Measurements from ENCODE around the gene FHIT. TPM values are rescaled to one million over a fixed set of nuclear protein-coding genes. Genes with fewer than 3 reads are reported as not detected.
"Not testable (repeated sequence)": the region's sequence is repeated elsewhere in the genome, so short reads cannot be mapped to it uniquely, and the experiment has no call there.

The FHIT gene
- total and polyA plus RNA-seq, 2 of the 4 experiments (the other 2 are of a cell fraction): 0.07 TPM; not detected in 1

- Histone ChIP-seq H2AK9ac (replicated peaks; ENCODE audit: low read depth, low read length, poor library complexity) (no peak overlapping the region), H2BK15ac (ENCODE audit: low read depth, low read length) (no peak overlapping the region), H4K20me1 (ENCODE audit: insufficient read depth, low read length) (no peaks in the 10 kb centered on the region), H3K79me1 (ENCODE audit: low read depth in 1 of 2, low read length in 2 of 2) (no peaks in the 10 kb centered on the region), H3K4me2 (ENCODE audit: low read depth, low read length) (no peak overlapping the region), H4K8ac (ENCODE audit: low read depth in 2 of 2, low read length in 2 of 2) (no peak overlapping the region), H4K5ac (ENCODE audit: low read depth, low read length) (no peak overlapping the region), H3K4me1 (ENCODE audit: control insufficient read depth, insufficient read depth, low read length) (no peaks in the 10 kb centered on the region), H2BK120ac (ENCODE audit: low read depth, low read length) (no peak overlapping the region), H3K36me3 (ENCODE audit: control insufficient read depth, insufficient read depth, low read length) (no peaks in the 10 kb centered on the region), H2AK5ac (ENCODE audit: low read depth, low read length) (no peak overlapping the region), H3K56ac (ENCODE audit: extremely low read depth, insufficient read depth, low read length) (no peak overlapping the region), H2BK5ac (ENCODE audit: low read depth, low read length, poor library complexity, severe bottlenecking) (no peak overlapping the region), H4K91ac (ENCODE audit: insufficient read depth, low read depth, low read length) (no peak overlapping the region), H3K4ac (ENCODE audit: low read depth, low read length) (no peak overlapping the region), H3K18ac (ENCODE audit: low read depth, low read length) (no peak overlapping the region), H3K27ac (ENCODE audit: insufficient read depth, low read length) (no peak overlapping the region), H3K27me3 (ENCODE audit: control insufficient read depth, insufficient read depth, low read length) (no peaks in the 10 kb centered on the region), H3K9me1 (ENCODE audit: insufficient read depth, low read length) (no peaks in the 10 kb centered on the region), H2BK20ac (ENCODE audit: low read depth, low read length) (no peak overlapping the region), H3K9me3 (ENCODE audit: control insufficient read depth, insufficient read depth, low read length) (no peaks in the 10 kb centered on the region), H3K14ac (replicated peaks; ENCODE audit: low read depth, low read length) (no peak overlapping the region), H3K9ac (ENCODE audit: low read depth, low read length) (no peak overlapping the region), H3K23ac (ENCODE audit: low read depth, low read length) (no peak overlapping the region), H3K4me3 (ENCODE audit: insufficient read depth, low read depth, low read length) (no peak overlapping the region), H2AFZ (replicated peaks; ENCODE audit: low read length, poor library complexity) (no peak overlapping the region)
- ChIA-PET POLR2A (ENCODE audit: unreplicated experiment) (no interaction called here), CTCF (no interaction called here)
- intact Hi-C loops (cut with micrococcal nuclease) (no loop called here), in situ Hi-C loops (cut with MboI; ENCODE audit: low sequenced_read_pairs) (no loop called here), dilution Hi-C loops (cut with HindIII; ENCODE audit: low sequenced_read_pairs, unreplicated experiment) (no loop called here)
- WGBS, 2 experiments (ENCODE audit: extremely low coverage in 2 of 2, insufficient read length in 1 of 2): no CpG with 5 or more reads among the region's 1 CpG
- no peak for DNase-seq
- no peak for TF ChIP-seq CEBPB (IDR thresholded peaks at IDR 0.05; ENCODE audit: low read depth, low read length)
- no peak for TF ChIP-seq RAD21 (IDR thresholded peaks at IDR 0.05; ENCODE audit: low read length)
- no peak for TF ChIP-seq MAZ (IDR thresholded peaks at IDR 0.05; ENCODE audit: borderline replicate concordance, low read depth, low read length)
- TF ChIP-seq SMC3 (IDR thresholded peaks at IDR 0.05; ENCODE audit: low read depth, low read length): no peak
- no peak for TF ChIP-seq POLR2A (IDR thresholded peaks at IDR 0.05; ENCODE audit: low read depth, low read length)
- no peak for TF ChIP-seq RFX5 (IDR thresholded peaks at IDR 0.05; ENCODE audit: low read depth, low read length)
- TF ChIP-seq USF2 (IDR thresholded peaks at IDR 0.05; ENCODE audit: low read depth, low read length): no peak
- TF ChIP-seq MAFK (IDR thresholded peaks at IDR 0.05; ENCODE audit: low read depth, low read length): no peak
- no peak for TF ChIP-seq NFE2L2 (IDR thresholded peaks at IDR 0.05; ENCODE audit: low read depth, low read length)
- no peak for TF ChIP-seq FOS (IDR thresholded peaks at IDR 0.05; ENCODE audit: low read depth, low read length)
- ATAC-seq (ENCODE audit: low read depth): no peak
- BruUV-seq (replicated peaks): no TSS peak
Measured at GRCh38 chr3:59935025-59935424, 1316.2 kb downstream of the FHIT start.

- H3K9me3 ChIP-seq (ENCODE audit: control insufficient read depth, insufficient read depth, low read length); DNase-seq; CTCF ChIA-PET; H4K8ac ChIP-seq (ENCODE audit: low read depth in 2 of 2, low read length in 2 of 2); H3K4me3 ChIP-seq (ENCODE audit: insufficient read depth, low read depth, low read length); H3K9ac ChIP-seq (ENCODE audit: low read depth, low read length); H3K27ac ChIP-seq (ENCODE audit: insufficient read depth, low read length); intact Hi-C loops (cut with micrococcal nuclease); H2AFZ ChIP-seq (replicated peaks; ENCODE audit: low read length, poor library complexity); dilution Hi-C loops (cut with HindIII; ENCODE audit: low sequenced_read_pairs, unreplicated experiment); H3K4ac ChIP-seq (ENCODE audit: low read depth, low read length); H3K18ac ChIP-seq (ENCODE audit: low read depth, low read length); H2BK120ac ChIP-seq (ENCODE audit: low read depth, low read length); H3K56ac ChIP-seq (ENCODE audit: extremely low read depth, insufficient read depth, low read length); H3K14ac ChIP-seq (replicated peaks; ENCODE audit: low read depth, low read length); H3K36me3 ChIP-seq (ENCODE audit: control insufficient read depth, insufficient read depth, low read length); H3K79me1 ChIP-seq (ENCODE audit: low read depth in 1 of 2, low read length in 2 of 2); H3K4me1 ChIP-seq (ENCODE audit: control insufficient read depth, insufficient read depth, low read length); in situ Hi-C loops (cut with MboI; ENCODE audit: low sequenced_read_pairs); H4K91ac ChIP-seq (ENCODE audit: insufficient read depth, low read depth, low read length); ATAC-seq (ENCODE audit: low read depth); H2AK9ac ChIP-seq (replicated peaks; ENCODE audit: low read depth, low read length, poor library complexity); BruUV-seq (replicated peaks); H2AK5ac ChIP-seq (ENCODE audit: low read depth, low read length); H2BK5ac ChIP-seq (ENCODE audit: low read depth, low read length, poor library complexity, severe bottlenecking); H3K9me1 ChIP-seq (ENCODE audit: insufficient read depth, low read length); H4K20me1 ChIP-seq (ENCODE audit: insufficient read depth, low read length); H4K5ac ChIP-seq (ENCODE audit: low read depth, low read length); H3K27me3 ChIP-seq (ENCODE audit: control insufficient read depth, insufficient read depth, low read length); H2BK20ac ChIP-seq (ENCODE audit: low read depth, low read length); H2BK15ac ChIP-seq (ENCODE audit: low read depth, low read length); H3K23ac ChIP-seq (ENCODE audit: low read depth, low read length); POLR2A ChIA-PET (ENCODE audit: unreplicated experiment); H3K4me2 ChIP-seq (ENCODE audit: low read depth, low read length): not testable (repeated sequence)
- WGBS, 2 experiments (ENCODE audit: extremely low coverage in 2 of 2, insufficient read length in 1 of 2): no CpG with 5 or more reads among the region's 2 CpGs
Measured at GRCh38 chr3:59934560-59934959, 1316.7 kb downstream of the FHIT start.
